KBM-7 (cell line): ENCODE results near the gene GNAI3.

Source experiments
- DNase-seq: peaks from one replicate; pipeline ENCODE4 v3.0.0-alpha.2; 2015
- in situ Hi-C: fragments of 300-500 bp; cut with MboI; formaldehyde crosslinking; loops from 2 replicates; pipeline ENCODE4 v1.14.3; 2020; ENCODE audit warnings: low sequenced_read_pairs, low pct_unique_long_range_greater_than_20kb, mixed read lengths

The GNAI3 gene

DNA sequence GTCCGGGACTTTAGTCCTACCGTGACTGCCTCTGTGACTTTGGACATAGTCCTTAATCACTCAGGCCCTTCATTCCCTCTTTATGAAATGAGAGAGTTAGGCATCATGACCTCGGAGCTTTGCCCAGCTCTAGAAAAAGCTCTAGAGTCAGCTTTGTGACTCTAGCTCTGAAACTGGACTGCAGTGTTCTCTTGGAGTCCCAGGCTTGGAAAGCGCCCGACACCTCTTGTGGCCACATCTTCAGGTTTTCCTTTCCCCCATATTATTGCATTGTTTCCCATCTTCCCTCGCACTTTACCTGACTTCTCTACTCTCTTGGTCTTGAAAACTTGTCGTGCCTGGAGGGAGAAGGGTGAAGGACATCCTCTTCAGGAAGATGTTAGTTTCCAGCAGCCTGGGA is 26.4 kb upstream of the GNAI3 start:
- in situ Hi-C loops, result no loop called here
- no peak for DNase-seq

DNA sequence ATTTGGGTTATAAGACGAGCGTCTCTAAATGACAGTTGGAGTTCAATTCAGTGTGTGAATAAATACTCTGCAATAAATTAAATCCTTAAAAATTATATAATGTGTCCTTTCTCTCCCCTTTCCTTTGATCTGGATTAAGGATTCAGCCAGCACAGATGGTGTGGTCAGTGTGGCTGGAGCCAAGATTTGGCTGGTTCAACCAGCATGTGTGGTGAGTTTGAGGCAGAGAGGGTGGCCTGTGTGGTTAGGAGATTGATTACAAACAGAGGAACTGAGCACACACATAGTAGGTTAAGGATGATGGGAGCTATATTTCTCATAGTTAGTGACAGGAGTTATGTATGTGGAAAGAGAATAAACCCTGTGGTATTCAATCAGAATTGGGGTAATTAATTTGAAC is 24.7 kb upstream of the GNAI3 start:
- in situ Hi-C loops, result no loop called here
- DNase-seq, result no peak

DNA sequence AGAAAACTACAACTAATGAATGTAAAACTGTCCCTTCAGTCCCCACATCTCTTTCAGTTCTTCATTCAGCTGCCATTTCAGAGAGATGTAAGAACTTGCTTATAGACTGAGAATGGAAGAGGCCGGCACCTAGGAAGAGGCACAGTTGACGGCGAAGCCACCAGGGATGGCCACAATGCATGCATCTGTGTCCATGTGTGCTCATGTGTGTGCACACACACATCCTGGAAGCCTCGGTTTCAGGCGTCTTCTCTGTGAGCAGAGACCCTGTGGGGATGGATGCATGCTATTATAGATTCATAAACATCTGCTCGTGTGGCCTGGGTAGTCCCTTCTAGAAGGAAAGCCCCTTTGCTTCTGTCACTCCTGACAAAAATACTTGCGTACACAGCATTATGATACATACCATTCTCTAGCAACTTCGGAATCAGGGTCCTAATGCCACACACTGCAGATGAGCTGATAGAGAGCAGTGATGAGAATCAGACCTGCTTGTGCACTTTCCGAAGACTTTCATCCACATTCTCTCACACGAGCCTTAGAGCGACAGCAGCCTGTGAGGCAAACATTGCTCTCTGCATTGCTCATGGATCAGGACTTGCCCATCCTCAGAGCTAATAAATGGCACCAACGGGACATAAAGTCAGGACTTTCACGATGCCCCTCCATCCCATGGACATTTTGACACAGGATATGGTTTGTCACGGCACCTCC is 21.2 kb upstream of the GNAI3 start:
- in situ Hi-C loops, result loop anchor here (25.0 kb wide), 1 partner anchor 460 kb away; the partner anchor contains the start of gene AHCYL1
- no peak for DNase-seq

- no peak for DNase-seq
- in situ Hi-C loops, result loop anchor here (25.0 kb wide), 1 partner anchor 459 kb away; the partner anchor contains the start of gene AHCYL1
Observed at GRCh38 chr1:109527846-109528695, 20.3 kb upstream of the GNAI3 start.

DNA sequence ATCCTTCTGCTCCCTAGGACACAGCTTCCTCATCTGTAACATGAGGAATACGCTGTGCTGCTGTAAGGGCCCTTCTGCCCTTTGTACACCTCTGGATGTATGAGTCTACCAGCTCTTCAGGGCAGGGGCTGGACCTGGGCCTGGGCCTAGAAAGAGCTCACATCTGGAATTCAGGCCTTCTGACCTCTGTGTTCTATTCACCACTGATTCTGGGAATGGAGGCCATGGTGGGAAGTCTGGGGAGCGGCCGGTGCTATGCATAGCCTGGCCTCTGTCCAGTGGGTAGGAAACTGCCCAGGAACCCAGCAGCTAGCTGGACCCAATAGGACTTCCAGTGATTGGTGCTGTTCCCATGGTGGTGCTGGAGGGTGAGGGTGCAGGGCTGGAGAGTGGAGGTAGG is 19.7 kb upstream of the GNAI3 start:
- no peak for DNase-seq
- in situ Hi-C loops, result loop anchor here (25.0 kb wide), 1 partner anchor 459 kb away; the partner anchor contains the start of gene AHCYL1

GRCh38 chr1:109529881-109530456 is 18.4 kb upstream of the GNAI3 start:
- DNase-seq, result no peak
- in situ Hi-C loops, result loop anchor here (25.0 kb wide), 1 partner anchor 457 kb away; the partner anchor contains the start of gene AHCYL1

GRCh38 chr1:109530457-109531087 is 17.8 kb upstream of the GNAI3 start:
- DNase-seq, result no peak
- in situ Hi-C loops, result loop anchor here (25.0 kb wide), 1 partner anchor 457 kb away; the partner anchor contains the start of gene AHCYL1

DNA sequence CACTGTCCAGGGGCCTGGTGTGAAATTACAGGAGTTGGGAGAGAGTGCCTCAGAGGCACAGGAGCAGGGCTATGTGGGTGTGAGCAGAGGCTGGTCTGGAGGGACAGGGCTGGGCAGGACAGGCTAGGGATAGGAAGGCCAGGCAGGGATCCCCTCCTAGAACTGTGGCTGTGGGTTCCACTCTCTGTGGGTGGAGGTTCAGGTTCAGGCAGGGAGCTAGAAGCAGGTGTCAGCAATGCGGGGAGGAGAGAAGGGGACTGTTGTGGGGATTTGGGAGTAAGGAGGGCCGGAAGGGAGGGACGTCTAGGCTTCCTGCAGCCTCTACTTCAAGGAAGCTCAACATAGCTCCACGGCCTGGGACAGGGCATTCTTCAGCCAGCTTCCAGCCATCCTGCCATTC is 17.0 kb upstream of the GNAI3 start:
- in situ Hi-C loops, result loop anchor here (25.0 kb wide), 1 partner anchor 456 kb away; the partner anchor contains the start of gene AHCYL1
- no peak for DNase-seq

DNA sequence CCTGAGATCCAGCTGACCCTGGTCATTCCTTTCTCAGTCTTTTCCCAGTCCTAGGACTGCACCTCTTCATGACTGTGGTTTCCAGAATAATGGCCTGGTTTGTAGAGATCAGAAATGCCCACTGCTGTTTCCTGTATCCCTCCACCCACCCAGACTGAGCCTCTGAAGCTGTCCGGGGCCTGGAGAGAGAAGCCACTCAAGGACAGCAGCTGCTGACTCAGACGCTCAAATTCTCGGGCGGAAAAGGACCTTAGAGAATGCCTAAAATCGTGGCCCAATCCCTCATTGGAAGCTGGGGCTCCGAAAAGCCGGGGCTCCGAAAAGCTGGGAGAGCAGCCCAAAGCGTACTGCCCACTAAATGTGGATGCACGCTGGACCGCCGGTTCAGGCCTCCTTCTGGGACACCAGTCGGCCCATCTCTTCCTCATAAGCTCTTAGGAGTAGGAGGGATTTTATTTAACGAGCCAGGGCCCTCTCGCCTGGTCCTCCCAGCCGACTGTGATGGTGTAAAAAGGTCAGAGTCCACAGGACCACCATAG is 16.5 kb upstream of the GNAI3 start:
- no peak for DNase-seq
- in situ Hi-C loops, result loop anchor here (25.0 kb wide), 1 partner anchor 455 kb away; the partner anchor contains the start of gene AHCYL1

GRCh38 chr1:109532365-109533136 is 15.9 kb upstream of the GNAI3 start:
- in situ Hi-C loops, result loop anchor here (25.0 kb wide), 1 partner anchor 455 kb away; the partner anchor contains the start of gene AHCYL1
- peak; percentile 86 for DNase-seq

GRCh38 chr1:109534307-109534858 is 14.0 kb upstream of the GNAI3 start:
- no peak for DNase-seq
- in situ Hi-C loops, result loop anchor here (25.0 kb wide), 1 partner anchor 453 kb away; the partner anchor contains the start of gene AHCYL1

- in situ Hi-C loops, result loop anchor here (25.0 kb wide), 1 partner anchor 452 kb away; the partner anchor contains the start of gene AHCYL1
- DNase-seq, result no peak
Observed at GRCh38 chr1:109535481-109535880, 12.9 kb upstream of the GNAI3 start.

- in situ Hi-C loops, result loop anchor here (25.0 kb wide), 1 partner anchor 451 kb away; the partner anchor contains the start of gene AHCYL1
- DNase-seq, result no peak
Observed at GRCh38 chr1:109535971-109536491, 12.4 kb upstream of the GNAI3 start.

GRCh38 chr1:109537450-109538178 is 10.8 kb upstream of the GNAI3 start:
- no peak for DNase-seq
- in situ Hi-C loops, result loop anchor here (25.0 kb wide), 1 partner anchor 450 kb away; the partner anchor contains the start of gene AHCYL1

GRCh38 chr1:109538827-109539555 is 9.4 kb upstream of the GNAI3 start:
- DNase-seq, result no peak
- in situ Hi-C loops, result loop anchor here (25.0 kb wide), 1 partner anchor 448 kb away; the partner anchor contains the start of gene AHCYL1

- DNase-seq, result no peak
- in situ Hi-C loops, result loop anchor here (10.0 to 25.0 kb wide), 3 partner anchors 95 to 448 kb away; partner anchors contain the start of gene AHCYL1
Observed at GRCh38 chr1:109539676-109540075, 8.7 kb upstream of the GNAI3 start, which contains the start of gene GPR61. TSS of gene GPR61 (plus strand) at chr1:109539872. CDS start at chr1:109543023, 3,151 bp downstream.
